AG10803 (cell line): ENCODE data around the gene ADAMTS4.

ENCODE experiments used
- DNase-seq: peaks from one replicate; pipeline ENCODE4 v3.0.0; 2010; ENCODE audit warnings: low read depth
- H3K4me3 ChIP-seq: 2 replicates; pipeline ENCODE4 v1.5.1; 2011; ENCODE audit warnings: mild to moderate bottlenecking, low read length, control low read depth
- TF ChIP-seq, protein P1 (sequence below): conservative IDR thresholded peaks from 2 replicates; pipeline ENCODE4 v1.5.1; 2011; ENCODE audit warnings: mild to moderate bottlenecking, low read length, control low read depth, inconsistent platforms

ADAMTS4 gene

DNA sequence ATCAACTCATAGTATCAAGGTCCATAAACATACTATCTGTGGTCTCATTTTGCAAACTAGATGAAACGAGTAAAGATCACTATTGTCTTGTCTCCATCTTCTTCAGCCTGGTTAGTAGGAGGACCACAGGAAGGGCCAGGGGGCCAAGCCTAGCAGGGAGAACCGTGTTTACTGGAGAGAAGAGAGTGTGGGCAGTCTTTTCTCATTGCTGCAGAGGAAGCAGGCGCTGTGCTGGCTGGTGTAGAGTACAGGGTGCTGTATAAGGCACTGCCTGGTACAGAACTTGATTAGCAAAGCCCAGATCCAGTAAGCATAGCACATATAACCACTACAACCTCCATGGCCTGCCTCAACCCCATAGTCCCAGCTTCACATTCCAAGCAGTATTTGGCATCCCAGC is 11.5 kb downstream of the ADAMTS4 start:
- no peak for DNase-seq
- no peak overlapping the region for H3K4me3 ChIP-seq
- TF ChIP-seq, protein P1, sequence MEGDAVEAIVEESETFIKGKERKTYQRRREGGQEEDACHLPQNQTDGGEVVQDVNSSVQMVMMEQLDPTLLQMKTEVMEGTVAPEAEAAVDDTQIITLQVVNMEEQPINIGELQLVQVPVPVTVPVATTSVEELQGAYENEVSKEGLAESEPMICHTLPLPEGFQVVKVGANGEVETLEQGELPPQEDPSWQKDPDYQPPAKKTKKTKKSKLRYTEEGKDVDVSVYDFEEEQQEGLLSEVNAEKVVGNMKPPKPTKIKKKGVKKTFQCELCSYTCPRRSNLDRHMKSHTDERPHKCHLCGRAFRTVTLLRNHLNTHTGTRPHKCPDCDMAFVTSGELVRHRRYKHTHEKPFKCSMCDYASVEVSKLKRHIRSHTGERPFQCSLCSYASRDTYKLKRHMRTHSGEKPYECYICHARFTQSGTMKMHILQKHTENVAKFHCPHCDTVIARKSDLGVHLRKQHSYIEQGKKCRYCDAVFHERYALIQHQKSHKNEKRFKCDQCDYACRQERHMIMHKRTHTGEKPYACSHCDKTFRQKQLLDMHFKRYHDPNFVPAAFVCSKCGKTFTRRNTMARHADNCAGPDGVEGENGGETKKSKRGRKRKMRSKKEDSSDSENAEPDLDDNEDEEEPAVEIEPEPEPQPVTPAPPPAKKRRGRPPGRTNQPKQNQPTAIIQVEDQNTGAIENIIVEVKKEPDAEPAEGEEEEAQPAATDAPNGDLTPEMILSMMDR: no peak

DNA sequence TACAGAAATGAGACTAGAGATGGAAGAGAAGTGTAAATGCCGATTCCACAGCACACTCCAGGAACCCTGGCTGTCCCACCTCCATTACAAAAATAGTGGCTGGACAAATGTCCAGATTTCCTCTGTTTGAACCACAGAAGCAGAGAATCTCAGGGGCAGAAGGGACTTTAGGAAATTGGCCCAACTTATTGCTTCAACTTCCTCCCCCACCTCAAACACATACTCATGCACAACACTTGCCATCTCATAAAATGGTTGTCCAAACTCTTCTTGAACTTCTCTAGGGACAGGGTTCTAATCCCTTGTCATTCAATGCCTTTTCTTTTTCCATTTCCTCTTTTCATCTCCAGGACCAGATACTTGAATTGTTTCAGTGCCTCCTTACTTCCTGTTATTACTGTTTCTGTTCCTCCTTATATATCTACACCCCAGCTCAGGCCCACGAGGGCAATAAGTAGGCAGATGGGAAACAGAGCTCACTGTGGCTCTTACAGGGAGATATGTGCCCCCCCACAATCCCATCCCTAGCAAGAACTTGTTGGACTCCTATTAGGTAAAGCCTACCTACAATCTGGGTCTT is 13.0 kb downstream of the ADAMTS4 start:
- no peak for DNase-seq
- TF ChIP-seq, protein P1: no peak
- no peak overlapping the region for H3K4me3 ChIP-seq

GRCh38 chr1:161185282-161185682 is 13.6 kb downstream of the ADAMTS4 start:
- peak; percentile 88 for DNase-seq
- no peak overlapping the region for H3K4me3 ChIP-seq

DNA sequence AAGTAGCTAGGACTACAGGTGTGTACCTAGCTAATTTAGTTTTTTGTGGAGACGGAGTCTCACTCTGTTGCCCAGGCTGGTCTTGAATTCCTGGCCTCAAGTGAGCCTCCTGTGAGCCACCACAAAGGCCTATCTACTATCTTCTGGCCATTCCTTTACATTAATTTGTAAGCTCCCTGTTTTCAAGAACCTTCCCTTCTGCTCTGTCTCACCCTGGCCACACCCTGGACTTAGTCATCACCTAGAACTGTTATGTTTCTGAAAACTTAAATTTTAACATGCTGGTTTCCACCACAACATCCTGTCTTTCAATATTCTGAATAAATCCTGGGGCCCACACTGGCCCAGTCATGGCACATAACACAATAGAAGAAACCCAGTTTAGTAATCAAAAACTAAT is 16.6 kb downstream of the ADAMTS4 start:
- peak; percentile 71 for DNase-seq
- TF ChIP-seq, protein P1: no peak
- no peak overlapping the region for H3K4me3 ChIP-seq

More at GRCh38 chr1:161185282-161185682, 13.6 kb downstream of the ADAMTS4 start:
- TF ChIP-seq, protein P1: no peak

GRCh38 chr1:161180639-161181038 is 18.2 kb downstream of the ADAMTS4 start:
- no peak for DNase-seq
- TF ChIP-seq, protein P1: peak; percentile 54
- no peak overlapping the region for H3K4me3 ChIP-seq

DNA sequence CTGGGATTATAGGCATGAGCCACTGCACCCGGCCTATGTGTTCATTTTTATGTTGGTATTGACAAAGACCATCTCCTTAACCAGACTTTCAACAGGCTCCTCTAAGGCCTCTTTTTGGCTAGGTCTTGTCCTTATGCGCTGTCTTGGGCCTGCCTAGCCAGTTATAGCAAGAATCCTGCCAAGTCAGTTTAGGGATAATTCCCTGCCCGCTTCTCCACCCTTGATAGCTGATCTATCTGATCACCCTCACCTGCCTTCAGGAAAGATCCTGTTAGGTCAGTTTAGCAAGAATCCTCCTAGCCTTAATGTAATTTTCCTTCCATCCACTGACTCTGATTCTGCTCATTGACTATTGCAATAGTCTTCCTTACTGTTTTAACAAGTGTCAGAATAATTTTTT is 19.2 kb downstream of the ADAMTS4 start:
- DNase-seq: no peak
- no peak overlapping the region for H3K4me3 ChIP-seq
- TF ChIP-seq, protein P1: no peak

DNA sequence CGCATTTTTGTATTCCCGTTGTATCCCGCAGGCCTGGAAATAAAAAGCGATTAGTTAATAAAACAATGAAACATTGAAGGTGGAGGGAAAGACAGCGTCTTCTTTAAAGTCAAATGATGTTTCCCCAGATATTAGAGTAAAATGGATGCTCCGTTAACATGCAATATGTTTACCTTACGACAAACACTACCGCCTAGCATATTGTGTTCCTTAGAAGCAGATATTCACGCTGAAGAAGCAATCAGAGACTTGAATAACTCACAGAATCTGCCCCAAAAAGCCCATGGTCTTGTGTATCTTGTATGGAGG is 21.0 kb downstream of the ADAMTS4 start:
- peak overlapping the region; percentile 98 for H3K4me3 ChIP-seq
- TF ChIP-seq, protein P1: no peak
- no peak for DNase-seq
